Stimulated activated effector memory CD8-positive, alpha-beta T cell treated with anti-CD3 and anti-CD28 coated beads, Interleukin-12 subunit alpha, Interleukin-12 subunit beta, amount 100 ng/mL, for 72 hours (primary cell): ENCODE measurements around the gene GDPGP1.
"Not testable (repeated sequence)": the region's sequence is repeated elsewhere in the genome, so short reads cannot be mapped to it uniquely, and the experiment has no call there.

Experiments
- ATAC-seq: fragments of 150-1000 bp; cut with Tn5 transposase; 2 replicates; pipeline ENCODE4 v1.10.0; 2021
- DNase-seq, 2 donors: peaks; one replicate each; pipeline ENCODE4 v3.0.0; 2021 to 2022; ENCODE audit warnings: low spot score in 2 of 2
- H3K27ac Mint-ChIP-seq: one replicate; pipeline ENCODE4 v1.8.0; 2022; ENCODE audit warnings: mild to moderate bottlenecking, mixed read lengths
- H3K36me3 Mint-ChIP-seq: one replicate; pipeline ENCODE4 v1.8.0; 2022; ENCODE audit warnings: mild to moderate bottlenecking, mixed read lengths
- H3K4me1 Mint-ChIP-seq: one replicate; pipeline ENCODE4 v1.8.0; 2022; ENCODE audit warnings: mixed read lengths
- H3K4me3 Mint-ChIP-seq: one replicate; pipeline ENCODE4 v1.8.0; 2022; ENCODE audit warnings: mild to moderate bottlenecking, mixed read lengths
- H3K9me3 Mint-ChIP-seq: one replicate; pipeline ENCODE4 v1.8.0; 2022; ENCODE audit warnings: mixed read lengths

GDPGP1 gene

GRCh38 chr15:90234096-90234988 is at the start of gene GDPGP1:
GDPGP1 (plus strand) TSS chr15:90234209; CDS start chr15:90240909, 6,700 bp downstream.
- peak; percentile 90 to 91 for DNase-seq
- peak within 1 kb of the TSS; percentile 96 for H3K27ac Mint-ChIP-seq
- no peaks in the 10 kb centered on the region for H3K9me3 Mint-ChIP-seq
- ATAC-seq: peak; percentile 81
- peaks cover 49% of the 10 kb centered on the region for H3K4me1 Mint-ChIP-seq
- H3K4me3 Mint-ChIP-seq: peak within 1 kb of the TSS; percentile 89
- H3K36me3 Mint-ChIP-seq: peaks cover 72% of the 10 kb centered on the region

DNA sequence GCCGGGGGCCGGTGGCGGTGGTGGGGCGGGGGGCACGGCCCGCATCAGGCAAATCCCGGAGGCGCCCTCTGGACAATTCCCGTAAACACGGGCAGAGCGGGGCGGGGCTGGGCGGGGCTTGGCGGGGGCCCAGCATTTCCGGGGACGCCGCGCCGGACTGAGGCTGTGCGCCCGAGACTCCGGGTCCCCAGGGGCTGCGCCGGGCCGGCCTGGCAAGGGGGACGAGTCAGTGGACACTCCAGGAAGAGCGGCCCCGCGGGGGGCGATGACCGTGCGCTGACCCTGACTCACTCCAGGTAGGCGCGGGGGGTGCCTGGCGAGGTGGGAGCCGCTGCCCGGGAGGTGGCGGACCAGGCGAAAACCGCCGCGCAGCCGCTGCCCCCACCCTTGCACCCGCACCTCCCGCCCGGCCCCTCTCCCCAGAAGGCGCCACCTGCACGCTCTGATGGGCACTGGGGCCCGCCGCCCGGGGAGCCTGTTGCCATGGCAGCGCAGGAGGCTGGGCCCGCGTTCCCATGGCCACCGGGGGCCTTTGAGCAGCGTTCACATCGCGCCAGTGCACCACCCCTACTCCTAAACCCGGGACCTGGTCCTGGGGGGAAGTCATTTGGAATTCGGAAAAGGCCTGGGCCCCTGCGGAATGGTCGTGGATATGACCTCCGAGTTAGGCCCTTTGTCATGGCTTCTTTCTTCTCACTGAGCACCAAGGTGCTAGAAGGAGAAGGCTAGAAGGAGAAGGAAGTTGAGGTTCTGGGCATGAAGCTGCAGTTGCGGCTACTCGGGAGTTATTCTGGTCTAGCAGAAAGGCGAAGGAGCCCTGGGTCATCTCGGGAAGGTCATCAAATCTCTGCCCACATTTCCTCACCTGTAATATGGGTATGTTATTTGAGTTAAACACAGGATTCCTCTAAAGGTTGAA is 49.0 kb upstream of the GDPGP1 start:
- no peaks in the 10 kb centered on the region for H3K36me3 Mint-ChIP-seq
- peak overlapping the region; percentile 82 for H3K4me3 Mint-ChIP-seq
- no peaks in the 10 kb centered on the region for H3K9me3 Mint-ChIP-seq
- ATAC-seq: peak; percentile 84
- DNase-seq: peak; percentile 40 to 73
- H3K27ac Mint-ChIP-seq: peak overlapping the region; percentile 73
- H3K4me1 Mint-ChIP-seq: peaks cover 20% of the 10 kb centered on the region

DNA sequence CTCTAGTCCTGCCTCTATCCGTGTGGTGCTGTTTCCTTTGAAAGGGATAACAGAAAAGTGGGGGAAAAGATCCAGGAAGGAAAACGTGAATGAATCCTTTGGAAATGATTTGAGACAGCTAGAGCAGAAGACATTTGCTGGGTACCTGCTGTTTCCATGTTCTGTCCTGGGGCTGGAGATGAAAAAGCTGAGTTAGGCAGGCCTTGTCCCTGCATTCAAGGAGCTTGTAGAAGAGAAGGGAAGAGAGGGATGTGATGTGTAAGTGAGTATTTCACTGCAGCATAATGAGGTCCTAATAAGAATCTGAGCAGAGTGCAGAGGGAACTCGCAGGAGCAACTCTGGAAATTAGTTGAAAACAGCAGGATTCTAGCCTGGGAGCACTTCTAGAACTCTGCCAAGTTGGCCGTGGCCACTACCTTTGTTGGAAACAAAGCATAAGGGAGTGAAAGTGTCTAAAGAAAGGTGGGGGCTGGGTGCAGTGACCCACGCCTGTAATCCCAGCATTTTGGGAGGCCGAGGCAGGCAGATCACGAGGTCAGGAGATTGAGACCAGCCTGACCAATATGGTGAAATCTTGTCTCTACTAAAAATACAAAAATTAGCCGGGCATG is 46.6 kb upstream of the GDPGP1 start:
- Mint-ChIP-seq H3K4me3 (no peak overlapping the region), H3K9me3 (no peaks in the 10 kb centered on the region), H3K27ac (no peak overlapping the region), H3K36me3 (no peaks in the 10 kb centered on the region), H3K4me1 (peaks cover 29% of the 10 kb centered on the region)
- ATAC-seq: no peak
- DNase-seq: no peak

DNA sequence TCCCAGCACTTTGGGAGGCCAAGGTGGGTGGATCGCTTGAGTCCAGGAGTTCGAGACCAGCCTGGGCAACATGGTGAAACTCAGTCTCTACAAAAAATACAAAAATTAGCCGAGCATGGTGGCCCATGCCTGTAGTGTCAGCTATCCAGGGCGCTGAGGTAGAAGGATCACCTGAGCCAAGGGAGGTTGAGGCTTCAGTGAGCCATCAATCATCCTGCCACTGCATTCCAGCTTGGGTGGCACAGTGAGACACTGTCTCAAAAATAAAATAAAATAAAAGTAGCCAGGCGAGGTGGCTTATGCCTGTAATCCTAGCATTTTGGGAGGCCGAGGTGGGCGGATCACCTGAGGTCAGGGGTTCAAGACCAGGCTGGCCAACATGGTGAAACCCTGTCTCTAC is 45.9 kb upstream of the GDPGP1 start:
- not testable (repeated sequence) for ATAC-seq, H3K27ac Mint-ChIP-seq, H3K9me3 Mint-ChIP-seq, DNase-seq, H3K4me3 Mint-ChIP-seq, H3K36me3 Mint-ChIP-seq
- H3K4me1 Mint-ChIP-seq: peaks cover 29% of the 10 kb centered on the region

DNA sequence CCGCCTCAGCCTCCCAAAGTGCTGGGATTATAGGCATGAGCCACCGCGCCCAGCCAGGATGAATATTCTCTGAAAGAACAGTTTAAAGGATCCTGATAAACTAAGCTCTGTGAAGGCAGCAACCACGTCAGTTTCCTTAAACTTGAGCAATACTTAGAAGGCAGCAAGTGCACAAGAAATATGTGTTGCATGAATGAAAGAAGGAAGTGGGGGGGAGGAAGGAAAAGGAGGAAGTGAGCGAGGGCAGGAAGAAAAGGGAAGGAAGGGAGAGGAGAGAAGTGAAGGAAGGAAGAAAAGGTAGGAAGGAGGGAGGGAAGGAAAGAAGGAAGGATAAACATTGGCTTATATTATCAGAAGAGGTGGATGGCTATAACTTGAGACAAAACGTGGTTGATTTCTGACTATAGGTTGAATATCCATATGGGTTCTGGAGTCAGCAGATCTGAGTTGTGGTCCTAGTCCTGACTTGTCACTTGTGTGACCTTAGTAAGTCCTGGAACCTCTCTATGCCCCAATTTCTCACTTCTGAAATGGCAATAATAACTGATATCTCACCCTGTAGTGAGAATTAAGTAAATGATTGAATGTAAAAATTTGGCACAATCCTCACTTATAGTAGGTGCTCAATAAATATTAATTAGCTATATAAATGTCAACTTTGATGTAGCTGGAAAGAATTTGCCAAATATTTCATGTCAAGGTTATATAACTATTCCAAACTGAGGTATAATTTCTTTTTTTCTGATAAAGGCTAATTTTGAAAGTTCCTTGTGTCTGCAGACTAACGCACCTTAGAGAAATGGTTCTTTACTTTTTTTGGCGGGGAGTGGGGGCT is 44.9 kb upstream of the GDPGP1 start:
- Mint-ChIP-seq H3K27ac (no peak overlapping the region), H3K9me3 (no peaks in the 10 kb centered on the region), H3K4me3 (no peak overlapping the region), H3K4me1 (peaks cover 26% of the 10 kb centered on the region), H3K36me3 (no peaks in the 10 kb centered on the region)
- no peak for DNase-seq
- ATAC-seq: no peak

- H3K4me1 Mint-ChIP-seq: peaks cover 22% of the 10 kb centered on the region
Observed at GRCh38 chr15:90189781-90190467, 44.1 kb upstream of the GDPGP1 start.

GRCh38 chr15:90190606-90191343 is 43.2 kb upstream of the GDPGP1 start:
- H3K4me3 Mint-ChIP-seq: no peak overlapping the region
- no peaks in the 10 kb centered on the region for H3K9me3 Mint-ChIP-seq
- peak overlapping the region; percentile 53 for H3K27ac Mint-ChIP-seq
- peaks cover 15% of the 10 kb centered on the region for H3K4me1 Mint-ChIP-seq
- peak; percentile 25 for ATAC-seq
- DNase-seq: no peak
- H3K36me3 Mint-ChIP-seq: no peaks in the 10 kb centered on the region

More at GRCh38 chr15:90189781-90190467, 44.1 kb upstream of the GDPGP1 start:
- no peak for ATAC-seq
- no peak for DNase-seq
- Mint-ChIP-seq H3K4me3 (no peak overlapping the region), H3K36me3 (no peaks in the 10 kb centered on the region), H3K9me3 (no peaks in the 10 kb centered on the region), H3K27ac (peak overlapping the region; percentile 53)

DNA sequence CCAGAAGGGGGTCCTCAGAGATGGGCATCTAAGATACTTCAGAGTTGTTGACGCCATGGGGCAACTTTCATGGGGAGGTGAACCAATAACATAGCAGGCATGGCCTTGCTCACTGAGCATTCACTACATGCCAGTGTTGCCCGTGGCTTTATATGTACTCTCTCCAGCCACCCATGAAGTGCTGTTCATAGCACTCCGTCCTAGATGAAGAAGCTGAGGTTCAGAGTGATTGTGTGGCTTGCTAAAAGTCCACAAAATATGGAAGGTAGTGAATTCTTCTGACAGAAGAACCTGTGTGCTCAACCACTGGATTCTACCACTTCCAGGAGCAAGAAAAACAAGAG is 42.7 kb upstream of the GDPGP1 start:
- no peak for DNase-seq
- Mint-ChIP-seq H3K4me1 (peaks cover 15% of the 10 kb centered on the region), H3K27ac (no peak overlapping the region), H3K36me3 (no peaks in the 10 kb centered on the region), H3K4me3 (peak overlapping the region; percentile 30), H3K9me3 (no peaks in the 10 kb centered on the region)
- ATAC-seq: no peak

DNA sequence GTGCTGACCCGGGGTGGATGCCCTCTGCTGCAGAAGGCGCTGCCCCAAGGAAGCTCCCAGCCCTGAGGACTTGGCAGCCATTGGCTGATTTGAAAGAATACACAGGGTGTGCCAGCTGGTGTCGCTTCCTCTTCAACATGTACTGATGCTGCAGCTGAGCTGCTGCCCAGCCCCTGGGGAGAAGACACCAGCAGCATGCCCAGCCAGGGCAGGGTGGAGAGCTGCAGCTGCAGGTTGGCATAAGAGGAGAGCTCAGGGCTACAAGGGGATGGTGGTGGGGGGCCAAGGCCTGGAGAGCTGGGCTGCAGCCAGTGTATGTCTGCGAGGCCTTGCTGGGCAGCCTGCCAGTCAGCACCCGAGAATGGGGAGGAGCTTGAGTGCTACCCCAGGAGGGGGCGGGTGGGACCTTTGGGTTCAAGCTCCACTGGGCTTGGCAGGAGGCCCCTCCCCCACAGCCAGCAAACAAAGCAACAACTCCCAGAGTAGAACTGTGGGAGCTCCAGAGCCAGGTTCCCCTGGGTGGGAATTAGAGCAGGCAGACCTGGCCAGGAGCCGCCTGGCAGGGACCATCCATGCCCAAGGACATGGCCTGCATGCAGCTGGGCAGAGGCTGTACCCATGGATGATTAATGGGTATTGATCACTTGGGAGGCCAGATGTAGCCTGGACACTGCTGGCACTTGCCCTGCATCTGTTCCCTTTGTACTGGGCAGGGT is 42.1 kb upstream of the GDPGP1 start:
- H3K4me3 Mint-ChIP-seq: peak overlapping the region; percentile 30
- no peak overlapping the region for H3K27ac Mint-ChIP-seq
- no peaks in the 10 kb centered on the region for H3K9me3 Mint-ChIP-seq
- peaks cover 15% of the 10 kb centered on the region for H3K4me1 Mint-ChIP-seq
- no peaks in the 10 kb centered on the region for H3K36me3 Mint-ChIP-seq
- DNase-seq (no peak), ATAC-seq (peak; percentile 63)

GRCh38 chr15:90192961-90193786 is 40.8 kb upstream of the GDPGP1 start:
- H3K4me3 Mint-ChIP-seq: no peak overlapping the region
- no peak overlapping the region for H3K27ac Mint-ChIP-seq
- ATAC-seq (no peak), DNase-seq (no peak)
- H3K9me3 Mint-ChIP-seq: no peaks in the 10 kb centered on the region
- H3K36me3 Mint-ChIP-seq: no peaks in the 10 kb centered on the region
- peaks cover 9% of the 10 kb centered on the region for H3K4me1 Mint-ChIP-seq

GRCh38 chr15:90194655-90195054 is 39.4 kb upstream of the GDPGP1 start:
- H3K27ac Mint-ChIP-seq: no peak overlapping the region

GRCh38 chr15:90200534-90201129 is 33.4 kb upstream of the GDPGP1 start:
- H3K27ac Mint-ChIP-seq: peak overlapping the region; percentile 82
- peaks cover 5% of the 10 kb centered on the region for H3K36me3 Mint-ChIP-seq
- no peaks in the 10 kb centered on the region for H3K9me3 Mint-ChIP-seq
- H3K4me1 Mint-ChIP-seq: peaks cover 22% of the 10 kb centered on the region
- H3K4me3 Mint-ChIP-seq: peak overlapping the region; percentile 77
- no peak for DNase-seq
- peak; percentile 27 for ATAC-seq

More at GRCh38 chr15:90194655-90195054, 39.4 kb upstream of the GDPGP1 start:
- no peak for DNase-seq
- no peak for ATAC-seq
- H3K36me3 Mint-ChIP-seq: no peaks in the 10 kb centered on the region
- H3K4me3 Mint-ChIP-seq: no peak overlapping the region
- H3K4me1 Mint-ChIP-seq: peaks cover 9% of the 10 kb centered on the region
- no peaks in the 10 kb centered on the region for H3K9me3 Mint-ChIP-seq
